PFSK-1 (cell line): ENCODE results near the gene OR5D14. TPM values are rescaled to one million over a fixed set of nuclear protein-coding genes. Genes with fewer than 3 reads are reported as not detected.

ENCODE experiments used
- FOXP2 ChIP-seq: optimal IDR thresholded peaks from 2 replicates; pipeline ENCODE3; 2011; ENCODE audit warnings: borderline replicate concordance, control low read depth, inconsistent platforms; ENCODE audit not compliant: insufficient read depth; ENCODE audit errors: extremely low read length, extremely low read depth
- POLR2AphosphoS5 ChIP-seq: IDR thresholded peaks from 2 replicates; pipeline ENCODE4 v1.6.1; 2012; ENCODE audit warnings: low read depth, mild to moderate bottlenecking, control low read depth, low read length, moderate library complexity
- SIN3A ChIP-seq: IDR thresholded peaks from 2 replicates; pipeline ENCODE4 v1.6.1; 2012; ENCODE audit warnings: mild to moderate bottlenecking, low read length, moderate library complexity, borderline replicate concordance; ENCODE audit not compliant: insufficient read depth
- TAF1 ChIP-seq: IDR thresholded peaks from 2 replicates; pipeline ENCODE4 v1.6.1; 2012; ENCODE audit warnings: low read length, control low read depth, borderline replicate concordance; ENCODE audit not compliant: insufficient read depth
- polyA plus RNA-seq: library from polyadenylated mRNA; unstranded; fragments of >200 nt; gene quantifications from one replicate; pipeline ENCODE4 v1.2.1, GENCODE V29; 2012; ENCODE audit warnings: low read depth, missing spikeins; ENCODE audit not compliant: insufficient read length
- TF ChIP-seq, protein P1 (sequence below), 2 experiments: IDR thresholded peaks; 2 replicates each; pipeline versions ENCODE4 v1.6.1 to v1.8.0; 2011 to 2012; ENCODE audit warnings: low read depth in 2 of 2, low read length in 2 of 2, control low read depth in 1 of 2, inconsistent platforms in 1 of 2, mild to moderate bottlenecking in 1 of 2, moderate library complexity in 1 of 2; ENCODE audit not compliant: insufficient read depth in 1 of 2

OR5D14 gene
- not detected for polyA plus RNA-seq

DNA sequence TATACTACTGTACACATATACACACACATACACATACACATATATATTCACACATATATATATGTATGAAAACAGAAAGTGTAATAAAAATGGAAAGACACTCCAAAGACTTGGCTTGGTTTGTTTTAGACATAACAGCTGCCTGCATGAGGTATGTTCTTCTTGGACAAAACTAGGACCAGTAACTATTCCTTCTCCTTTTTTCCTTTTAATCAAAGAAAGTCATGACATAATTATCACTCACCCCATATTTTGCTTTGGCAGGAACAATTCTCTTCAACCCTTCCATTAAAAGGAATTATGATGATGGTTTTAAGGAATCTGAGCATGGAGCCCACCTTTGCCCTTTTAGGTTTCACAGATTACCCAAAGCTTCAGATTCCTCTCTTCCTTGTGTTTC, at the start of gene OR5D14:
Gene OR5D14, plus strand, starts transcription at position 301 of the 400 bp plus-strand sequence. Its CDS starts 0 bp downstream, at position 301.
- TF ChIP-seq FOXP2 (no peak), TAF1 (no peak), SIN3A (no peak), POLR2AphosphoS5 (no peak)
- TF ChIP-seq, protein P1, sequence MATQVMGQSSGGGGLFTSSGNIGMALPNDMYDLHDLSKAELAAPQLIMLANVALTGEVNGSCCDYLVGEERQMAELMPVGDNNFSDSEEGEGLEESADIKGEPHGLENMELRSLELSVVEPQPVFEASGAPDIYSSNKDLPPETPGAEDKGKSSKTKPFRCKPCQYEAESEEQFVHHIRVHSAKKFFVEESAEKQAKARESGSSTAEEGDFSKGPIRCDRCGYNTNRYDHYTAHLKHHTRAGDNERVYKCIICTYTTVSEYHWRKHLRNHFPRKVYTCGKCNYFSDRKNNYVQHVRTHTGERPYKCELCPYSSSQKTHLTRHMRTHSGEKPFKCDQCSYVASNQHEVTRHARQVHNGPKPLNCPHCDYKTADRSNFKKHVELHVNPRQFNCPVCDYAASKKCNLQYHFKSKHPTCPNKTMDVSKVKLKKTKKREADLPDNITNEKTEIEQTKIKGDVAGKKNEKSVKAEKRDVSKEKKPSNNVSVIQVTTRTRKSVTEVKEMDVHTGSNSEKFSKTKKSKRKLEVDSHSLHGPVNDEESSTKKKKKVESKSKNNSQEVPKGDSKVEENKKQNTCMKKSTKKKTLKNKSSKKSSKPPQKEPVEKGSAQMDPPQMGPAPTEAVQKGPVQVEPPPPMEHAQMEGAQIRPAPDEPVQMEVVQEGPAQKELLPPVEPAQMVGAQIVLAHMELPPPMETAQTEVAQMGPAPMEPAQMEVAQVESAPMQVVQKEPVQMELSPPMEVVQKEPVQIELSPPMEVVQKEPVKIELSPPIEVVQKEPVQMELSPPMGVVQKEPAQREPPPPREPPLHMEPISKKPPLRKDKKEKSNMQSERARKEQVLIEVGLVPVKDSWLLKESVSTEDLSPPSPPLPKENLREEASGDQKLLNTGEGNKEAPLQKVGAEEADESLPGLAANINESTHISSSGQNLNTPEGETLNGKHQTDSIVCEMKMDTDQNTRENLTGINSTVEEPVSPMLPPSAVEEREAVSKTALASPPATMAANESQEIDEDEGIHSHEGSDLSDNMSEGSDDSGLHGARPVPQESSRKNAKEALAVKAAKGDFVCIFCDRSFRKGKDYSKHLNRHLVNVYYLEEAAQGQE (IDR thresholded peaks at IDR 0.05; ENCODE audit: insufficient read depth in 1 of 2, low read depth in 2 of 2, low read length in 2 of 2), result no peak

DNA sequence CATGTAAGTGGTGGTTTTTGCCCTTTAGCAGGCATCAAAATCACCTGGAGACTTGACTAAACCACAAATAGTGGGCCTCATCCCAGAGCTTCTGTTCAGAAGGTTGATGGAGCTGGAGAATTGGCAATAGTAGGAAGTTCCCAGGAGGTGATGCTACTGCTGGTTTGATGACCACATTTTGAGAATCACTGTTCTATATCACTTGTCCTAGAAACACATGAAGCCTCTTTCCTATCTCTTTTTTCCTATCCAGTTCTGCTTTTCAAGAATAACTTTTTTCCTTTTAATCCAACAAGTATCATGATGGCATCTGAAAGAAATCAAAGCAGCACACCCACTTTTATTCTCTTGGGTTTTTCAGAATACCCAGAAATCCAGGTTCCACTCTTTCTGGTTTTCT, 22.2 kb upstream of the OR5D14 start, which contains the start of gene OR5D13:
Gene OR5D13, plus strand, starts transcription at position 301 of the 400 bp plus-strand sequence. Its CDS starts 0 bp downstream, at position 301.
- TF ChIP-seq POLR2AphosphoS5, result no peak
- TF ChIP-seq, protein P1 (IDR thresholded peaks at IDR 0.05; ENCODE audit: insufficient read depth in 1 of 2, low read depth in 2 of 2, low read length in 2 of 2), result no peak
- no peak for TF ChIP-seq FOXP2
- no peak for TF ChIP-seq SIN3A
- TF ChIP-seq TAF1, result no peak

DNA sequence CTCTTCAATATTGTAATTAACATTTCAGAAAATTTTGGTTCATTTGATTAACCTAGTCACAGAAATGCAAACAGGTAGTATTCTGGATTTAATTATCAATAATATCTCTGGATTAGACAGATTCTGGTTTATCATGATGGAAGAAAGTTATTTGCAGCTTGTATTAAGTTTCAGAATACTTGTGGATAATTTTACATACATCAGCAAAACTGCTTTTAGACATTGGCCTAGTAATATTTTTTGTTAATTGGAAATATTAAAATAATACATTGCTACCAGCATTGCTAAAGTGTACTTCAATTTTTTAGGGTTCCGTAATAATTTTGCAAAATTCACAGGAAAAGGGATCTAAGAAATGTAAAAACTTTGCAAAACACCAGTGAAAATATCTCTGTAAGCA, 3.8 kb upstream of the OR5D14 start:
- TF ChIP-seq POLR2AphosphoS5, result no peak
- TF ChIP-seq, protein P1 (IDR thresholded peaks at IDR 0.05; ENCODE audit: insufficient read depth in 1 of 2, low read depth in 2 of 2, low read length in 2 of 2), result no peak

DNA sequence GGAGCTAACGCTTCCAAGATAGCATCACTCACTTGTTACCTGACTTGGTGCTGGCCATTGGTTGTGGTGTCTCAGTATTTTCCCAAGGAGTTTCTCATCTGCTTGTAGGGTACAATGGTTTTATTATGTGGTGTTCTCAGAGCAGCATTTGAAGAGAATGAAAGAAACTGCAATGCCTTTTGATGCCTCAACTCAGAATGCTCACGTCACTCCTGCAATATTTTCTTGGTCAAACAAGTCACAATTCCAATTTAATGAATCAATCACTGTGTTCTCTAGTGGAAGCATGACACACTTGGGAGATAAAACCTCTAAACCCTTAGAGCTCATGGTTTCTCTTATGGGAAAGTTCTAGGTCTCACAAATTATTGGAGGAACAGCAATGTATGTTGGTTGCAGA, 2.0 kb upstream of the OR5D14 start:
- TF ChIP-seq POLR2AphosphoS5, result no peak
- TF ChIP-seq FOXP2, result no peak
- no peak for TF ChIP-seq TAF1
- TF ChIP-seq, protein P1 (IDR thresholded peaks at IDR 0.05; ENCODE audit: insufficient read depth in 1 of 2, low read depth in 2 of 2, low read length in 2 of 2), result no peak
- no peak for TF ChIP-seq SIN3A

DNA sequence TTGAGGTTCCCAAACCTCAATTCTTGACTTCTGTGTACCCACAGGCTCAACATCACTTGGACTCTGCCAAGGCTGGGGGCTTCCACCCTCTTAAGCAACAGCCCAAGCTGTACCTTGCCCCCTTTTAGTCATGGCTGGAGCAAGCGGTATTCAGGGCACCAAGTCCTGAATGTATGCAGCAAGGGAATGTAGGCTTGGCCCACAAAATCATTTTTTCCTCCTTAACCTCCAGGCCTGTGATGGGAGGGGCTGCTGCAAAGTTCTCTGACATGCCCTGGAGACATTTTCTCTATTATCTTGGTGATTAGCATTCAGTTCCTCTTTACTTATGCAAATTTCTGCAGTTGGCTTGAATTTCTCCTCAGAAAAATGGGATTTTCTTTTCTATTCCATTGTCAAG, 10.9 kb downstream of the OR5D14 start:
- TF ChIP-seq TAF1 (no peak), FOXP2 (no peak), POLR2AphosphoS5 (no peak), SIN3A (no peak)
- TF ChIP-seq, protein P1 (IDR thresholded peaks at IDR 0.05; ENCODE audit: insufficient read depth in 1 of 2, low read depth in 2 of 2, low read length in 2 of 2), result no peak
